Activated CD8-positive, alpha-beta T cell treated with anti-CD3 and anti-CD28 coated beads for 36 hours (primary cell): Measurements from ENCODE around the gene ITCH. TPM values are rescaled to one million over a fixed set of nuclear protein-coding genes. Genes with fewer than 3 reads are reported as not detected.

Experiments used
- ATAC-seq: fragments of 200-7000 bp; cut with Tn5 transposase; one replicate; pipeline ENCODE4 v1.10.0; 2021; ENCODE audit warnings: mild to moderate bottlenecking, moderate library complexity
- CTCF ChIA-PET: fragments of 350-600 bp; sonication (Branson Sonifier 250); formaldehyde crosslinking; loops from one replicate; lab custom pipeline; 2021; ENCODE audit warnings: antibody characterized with exemption; lab: Charles Lee
- POLR2A ChIA-PET: fragments of 350-600 bp; sonication (Branson Sonifier 250); formaldehyde crosslinking; loops from one replicate; lab custom pipeline; 2021; ENCODE audit warnings: antibody characterized with exemption; lab: Charles Lee
- DNase-seq: peaks from one replicate; pipeline ENCODE4 v3.0.0-alpha.2; 2020
- H3K27ac Mint-ChIP-seq: one replicate; pipeline ENCODE4 v1.8.0; 2021; ENCODE audit warnings: mild to moderate bottlenecking, mixed read lengths
- H3K27me3 Mint-ChIP-seq: one replicate; pipeline ENCODE4 v1.8.0; 2021; ENCODE audit warnings: mixed read lengths
- H3K36me3 Mint-ChIP-seq: one replicate; pipeline ENCODE4 v1.8.0; 2021; ENCODE audit warnings: low read depth, mixed read lengths
- H3K4me1 Mint-ChIP-seq: one replicate; pipeline ENCODE4 v1.8.0; 2021; ENCODE audit warnings: low read depth, mixed read lengths
- H3K4me3 Mint-ChIP-seq: one replicate; pipeline ENCODE4 v1.8.0; 2021; ENCODE audit warnings: mild to moderate bottlenecking, moderate library complexity, mixed read lengths
- H3K9me3 Mint-ChIP-seq: one replicate; pipeline ENCODE4 v1.8.0; 2021; ENCODE audit warnings: mixed read lengths
- intact Hi-C: fragments of 100-400 bp; cut with micrococcal nuclease; formaldehyde crosslinking; loops from one replicate; pipeline ENCODE4 v1.10.0; 2022
- total RNA-seq, 2 experiments: library from RNA; stranded (reverse); gene quantifications; one replicate each; pipeline ENCODE4 v1.2.3, GENCODE V29; 2021
- TF ChIP-seq, protein P1 (sequence below): fragments of 200-600 bp; IDR thresholded peaks from one replicate; pipeline ENCODE4 v1.8.0; 2022; ENCODE audit warnings: antibody characterized with exemption, mild to moderate bottlenecking

The ITCH gene
- total RNA-seq, 2 experiments from 2014 or later: 46.0 to 51.8 TPM

DNA sequence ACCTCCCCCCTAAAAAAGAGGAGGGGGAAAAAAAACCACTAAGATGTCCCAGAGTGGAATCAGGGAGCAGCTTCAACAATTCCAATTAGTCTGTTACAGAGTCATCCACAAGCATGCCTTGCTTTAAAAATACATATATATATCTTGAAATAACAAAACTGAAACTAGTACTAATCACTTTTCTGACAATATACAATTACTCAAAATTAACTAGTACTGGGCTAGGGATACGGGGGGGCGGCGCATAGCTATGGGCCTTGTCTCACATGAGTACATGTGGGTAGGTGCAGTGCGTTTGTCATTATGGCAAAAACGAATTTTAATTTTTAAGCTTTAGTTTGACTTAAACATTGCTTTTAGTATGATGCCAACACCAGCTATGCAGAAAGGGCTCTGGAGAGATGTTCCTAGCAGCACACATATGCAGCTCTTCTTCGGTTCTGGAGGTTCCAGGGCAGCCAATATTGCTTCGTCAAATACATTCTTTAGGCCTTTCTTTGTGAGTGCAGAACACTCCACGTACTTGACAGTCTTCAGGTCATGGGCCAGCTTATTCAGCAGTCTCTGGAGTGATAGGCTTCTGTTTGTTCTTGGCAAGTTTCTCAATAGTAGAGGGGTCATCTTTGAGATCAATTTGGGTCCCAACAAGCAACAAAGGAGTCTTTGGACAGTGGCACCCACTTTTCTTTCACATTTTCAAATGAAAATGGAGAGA lies 38.8 kb downstream of the ITCH start:
- Mint-ChIP-seq H3K4me3 (no peak overlapping the region), H3K27ac (peak overlapping the region; percentile 49), H3K9me3 (no peaks in the 10 kb centered on the region), H3K4me1 (peaks cover 51% of the 10 kb centered on the region), H3K27me3 (no peaks in the 10 kb centered on the region), H3K36me3 (peaks cover 26% of the 10 kb centered on the region)
- ChIA-PET CTCF (interaction anchor here (1.1 to 1.4 kb wide), 3 partner anchors 36 to 89 kb away, joined by 3 to 11 read pairs (median 9); no protein-coding TSS in a partner anchor), POLR2A (no interaction called here)
- ATAC-seq (peak; percentile 28), DNase-seq (peak; percentile 51)
- TF ChIP-seq, protein P1, sequence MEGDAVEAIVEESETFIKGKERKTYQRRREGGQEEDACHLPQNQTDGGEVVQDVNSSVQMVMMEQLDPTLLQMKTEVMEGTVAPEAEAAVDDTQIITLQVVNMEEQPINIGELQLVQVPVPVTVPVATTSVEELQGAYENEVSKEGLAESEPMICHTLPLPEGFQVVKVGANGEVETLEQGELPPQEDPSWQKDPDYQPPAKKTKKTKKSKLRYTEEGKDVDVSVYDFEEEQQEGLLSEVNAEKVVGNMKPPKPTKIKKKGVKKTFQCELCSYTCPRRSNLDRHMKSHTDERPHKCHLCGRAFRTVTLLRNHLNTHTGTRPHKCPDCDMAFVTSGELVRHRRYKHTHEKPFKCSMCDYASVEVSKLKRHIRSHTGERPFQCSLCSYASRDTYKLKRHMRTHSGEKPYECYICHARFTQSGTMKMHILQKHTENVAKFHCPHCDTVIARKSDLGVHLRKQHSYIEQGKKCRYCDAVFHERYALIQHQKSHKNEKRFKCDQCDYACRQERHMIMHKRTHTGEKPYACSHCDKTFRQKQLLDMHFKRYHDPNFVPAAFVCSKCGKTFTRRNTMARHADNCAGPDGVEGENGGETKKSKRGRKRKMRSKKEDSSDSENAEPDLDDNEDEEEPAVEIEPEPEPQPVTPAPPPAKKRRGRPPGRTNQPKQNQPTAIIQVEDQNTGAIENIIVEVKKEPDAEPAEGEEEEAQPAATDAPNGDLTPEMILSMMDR: no peak
- intact Hi-C loops: no loop called here

DNA sequence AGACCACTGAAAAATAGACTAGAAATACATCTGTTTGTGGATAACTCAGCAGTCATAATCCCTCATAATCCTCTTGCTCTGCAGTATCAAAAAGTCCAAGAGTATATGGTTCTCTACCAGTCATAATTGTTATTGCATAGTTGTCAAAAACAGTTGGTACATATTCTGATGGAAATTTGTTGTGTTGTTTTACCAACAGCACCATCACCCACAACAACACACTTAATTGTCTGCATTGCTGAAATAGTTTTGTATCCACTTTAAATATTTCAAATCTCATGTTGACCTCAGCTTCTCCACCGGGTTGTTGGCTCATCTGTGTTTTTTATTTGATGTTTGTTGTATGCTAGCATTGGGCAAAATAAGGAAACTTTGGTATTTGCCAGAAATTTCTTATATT lies 39.4 kb downstream of the ITCH start:
- Mint-ChIP-seq H3K27me3 (no peaks in the 10 kb centered on the region), H3K4me1 (peaks cover 48% of the 10 kb centered on the region), H3K4me3 (no peak overlapping the region), H3K9me3 (no peaks in the 10 kb centered on the region), H3K36me3 (peaks cover 26% of the 10 kb centered on the region), H3K27ac (no peak overlapping the region)
- TF ChIP-seq, protein P1: no peak
- intact Hi-C loops: no loop called here
- no peak for ATAC-seq
- DNase-seq: no peak
- ChIA-PET CTCF (interaction anchor here (0.6 to 1.4 kb wide), 2 partner anchors 90 to 317 kb away, joined by 3 to 11 read pairs; no protein-coding TSS in a partner anchor), POLR2A (no interaction called here)

DNA sequence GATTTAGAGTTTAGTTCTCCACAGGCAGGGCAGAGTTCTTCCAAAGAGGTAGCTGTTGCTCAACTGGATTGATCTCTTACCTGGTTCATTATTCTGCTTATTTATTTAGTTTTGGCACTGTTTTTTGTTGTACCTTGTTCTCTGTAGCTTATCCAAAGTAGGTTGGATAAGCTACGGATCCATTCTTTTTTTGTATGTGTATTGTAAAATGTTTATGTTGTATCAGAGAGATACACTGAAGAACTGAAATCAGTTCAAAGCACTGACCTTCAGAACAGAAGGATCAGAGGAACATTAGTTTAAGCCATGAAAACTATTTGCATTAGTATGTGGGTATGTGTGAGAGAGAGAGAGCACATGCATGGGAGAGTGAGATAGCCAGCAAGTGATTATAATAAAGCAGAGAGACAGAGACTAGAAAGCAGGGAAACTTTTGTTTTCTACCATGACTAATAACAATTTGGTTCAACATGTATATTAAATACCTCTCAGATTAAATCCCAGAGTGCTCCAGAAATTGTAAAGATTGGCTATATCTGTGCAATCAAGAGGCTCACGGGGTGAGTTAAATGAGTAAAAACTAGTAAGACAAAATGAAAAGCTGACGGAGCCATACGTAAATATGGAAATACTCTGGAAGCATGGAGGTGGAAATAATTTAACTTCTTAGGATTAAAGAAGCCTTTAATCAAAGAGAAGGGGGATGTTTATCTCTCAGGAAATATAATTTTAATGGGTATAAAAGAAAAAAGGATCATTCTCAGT lies 40.2 kb downstream of the ITCH start:
- intact Hi-C loops: no loop called here
- no peak for ATAC-seq
- no peak overlapping the region for H3K4me3 Mint-ChIP-seq
- H3K27me3 Mint-ChIP-seq: no peaks in the 10 kb centered on the region
- TF ChIP-seq, protein P1: no peak
- H3K4me1 Mint-ChIP-seq: peaks cover 48% of the 10 kb centered on the region
- ChIA-PET POLR2A (interaction anchor here (0.7 kb wide), 1 partner anchor 211 kb away, joined by 3 read pairs; no protein-coding TSS in a partner anchor), CTCF (interaction anchor here (0.6 to 1.4 kb wide), 3 partner anchors 91 to 316 kb away, joined by 3 to 11 read pairs (median 6); no protein-coding TSS in a partner anchor)
- DNase-seq: no peak
- peak overlapping the region; percentile 39 for H3K27ac Mint-ChIP-seq
- no peaks in the 10 kb centered on the region for H3K9me3 Mint-ChIP-seq
- H3K36me3 Mint-ChIP-seq: peaks cover 26% of the 10 kb centered on the region

DNA sequence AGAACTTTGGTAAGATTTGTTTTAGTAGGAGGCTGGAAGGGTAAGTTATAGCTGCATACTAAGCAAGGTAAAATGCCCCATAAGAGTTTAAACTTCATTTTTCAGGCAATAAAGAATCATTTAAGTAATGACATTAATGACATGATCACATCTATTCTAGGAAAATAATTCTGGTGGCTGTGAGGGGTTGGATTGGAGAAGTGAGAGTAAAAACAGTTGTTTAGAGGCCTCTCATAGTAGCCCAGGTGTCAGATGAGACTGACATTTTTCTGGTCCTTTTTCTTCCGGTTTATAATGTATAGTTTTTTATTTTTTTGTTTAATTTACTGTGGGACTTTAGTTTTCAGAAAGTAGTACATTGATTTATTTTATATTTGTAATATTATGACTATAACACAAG lies 40.8 kb downstream of the ITCH start:
- DNase-seq: no peak
- no peak for ATAC-seq
- TF ChIP-seq, protein P1: no peak
- Mint-ChIP-seq H3K27ac (peak overlapping the region; percentile 39), H3K9me3 (no peaks in the 10 kb centered on the region), H3K36me3 (peaks cover 25% of the 10 kb centered on the region), H3K4me3 (no peak overlapping the region), H3K27me3 (no peaks in the 10 kb centered on the region), H3K4me1 (peaks cover 48% of the 10 kb centered on the region)
- intact Hi-C loops: no loop called here
- CTCF ChIA-PET: interaction anchor here (1.2 kb wide), 1 partner anchor 91 kb away, joined by 6 read pairs; no protein-coding TSS in a partner anchor
- POLR2A ChIA-PET: interaction anchor here (0.7 kb wide), 1 partner anchor 212 kb away, joined by 3 read pairs; no protein-coding TSS in a partner anchor
